ENCODE results near the gene GPR18.
"Not testable (repeated sequence)": the region's sequence is repeated elsewhere in the genome, so short reads cannot be mapped to it uniquely, and the experiment has no call there.

Gene GPR18

GRCh38 chr13:99228737-99229691, 29.2 kb downstream of the GPR18 start:
- DNase-seq: peak; percentile 71 to 72

- DNase-seq: peak; percentile 86 to 91
Measured at GRCh38 chr13:99227909-99228688, 30.1 kb downstream of the GPR18 start.

GRCh38 chr13:99227331-99227900, 30.8 kb downstream of the GPR18 start:
- no peak for DNase-seq

- no peak for DNase-seq
Measured at GRCh38 chr13:99226513-99226912, 31.7 kb downstream of the GPR18 start.

GRCh38 chr13:99225078-99225477, 33.1 kb downstream of the GPR18 start:
- peak; percentile 74 to 83 for DNase-seq

- DNase-seq: no peak
Measured at GRCh38 chr13:99224021-99224420, 34.2 kb downstream of the GPR18 start.

GRCh38 chr13:99223587-99223986, 34.6 kb downstream of the GPR18 start:
- DNase-seq: no peak

GRCh38 chr13:99221567-99222239, 36.5 kb downstream of the GPR18 start:
- no peak for DNase-seq

GRCh38 chr13:99220199-99220935, 37.8 kb downstream of the GPR18 start:
- DNase-seq: no peak

- no peak for DNase-seq
Measured at GRCh38 chr13:99218969-99219368, 39.2 kb downstream of the GPR18 start.

- no peak for DNase-seq
Measured at GRCh38 chr13:99218545-99218944, 39.6 kb downstream of the GPR18 start.

- DNase-seq: no peak
Measured at GRCh38 chr13:99218126-99218525, 40.1 kb downstream of the GPR18 start.

GRCh38 chr13:99217461-99218110, 40.6 kb downstream of the GPR18 start:
- DNase-seq: no peak

- DNase-seq: no peak
Measured at GRCh38 chr13:99215184-99215830, 42.9 kb downstream of the GPR18 start.

GRCh38 chr13:99214731-99215130, 43.4 kb downstream of the GPR18 start:
- DNase-seq: no peak

GRCh38 chr13:99214232-99214631, 43.9 kb downstream of the GPR18 start:
- no peak for DNase-seq

GRCh38 chr13:99211421-99212035, 46.7 kb downstream of the GPR18 start:
- DNase-seq: no peak

- DNase-seq: not testable (repeated sequence)
Measured at GRCh38 chr13:99210627-99211026, 47.6 kb downstream of the GPR18 start.

GRCh38 chr13:99208845-99209527, 49.2 kb downstream of the GPR18 start:
- DNase-seq: no peak

GRCh38 chr13:99208185-99208584, 50.0 kb downstream of the GPR18 start:
- DNase-seq: no peak
